ENCODE data around the gene ATG4D. TPM values are rescaled to one million over a fixed set of nuclear protein-coding genes. Genes with fewer than 3 reads are reported as not detected.

Gene ATG4D
- polyA plus RNA-seq, 1 of the 3 experiments (the other 2 are of a cell fraction) = 22.6 TPM

DNA sequence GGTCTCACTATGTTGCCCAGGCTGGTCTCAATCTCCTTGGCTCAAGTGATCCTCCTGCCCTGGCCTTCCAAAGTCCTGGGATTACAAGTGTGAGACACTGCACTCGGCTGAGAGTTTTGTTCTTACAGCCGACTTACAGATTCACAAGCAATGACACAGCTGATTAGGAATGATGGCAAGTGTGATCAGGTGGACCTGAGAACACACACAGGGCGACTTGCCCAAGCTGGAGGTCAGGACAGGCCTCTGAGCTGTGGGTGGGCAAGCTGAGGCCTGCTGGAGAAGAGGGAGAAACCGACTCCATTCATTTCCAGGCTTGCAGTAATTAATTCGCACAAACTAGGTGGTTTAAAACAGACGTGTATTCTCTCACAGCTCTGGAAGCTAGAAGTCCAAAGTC, 8.1 kb upstream of the ATG4D start:
- Histone ChIP-seq H3K4me3 (ENCODE audit: low read depth in 2 of 2, low read length in 1 of 2) (no peak overlapping the region), H2AFZ (ENCODE audit: low read depth) (no peak overlapping the region), H3K9me3 (no peaks in the 10 kb centered on the region), H3F3A (replicated peaks; ENCODE audit: insufficient read depth) (peaks cover 9% of the 10 kb centered on the region), H4K20me1 (ENCODE audit: insufficient read depth) (no peaks in the 10 kb centered on the region), H3K36me3 (replicated peaks in 1 of 2; ENCODE audit: control insufficient read depth in 1 of 2, insufficient read depth in 2 of 2, low read length in 1 of 2) (no peaks in the 10 kb centered on the region), H3K4me1 (ENCODE audit: control insufficient read depth in 1 of 2, insufficient read depth in 2 of 2, low read depth in 1 of 2, low read length in 1 of 2) (no peaks in the 10 kb centered on the region), H3K27ac (ENCODE audit: low read depth in 2 of 2, low read length in 1 of 2) (no peak overlapping the region), H3K9me2 (no peaks in the 10 kb centered on the region), H3K9ac (no peak overlapping the region), H3K79me2 (ENCODE audit: insufficient read depth) (no peaks in the 10 kb centered on the region), H3K4me2 (no peak overlapping the region), H3K27me3 (ENCODE audit: insufficient read depth) (peaks cover 22% of the 10 kb centered on the region; the same call in 1 of the 2 replicates)
- DNase-seq = no peak
- TF ChIP-seq POLR2AphosphoS5 (IDR thresholded peaks at IDR 0.05; ENCODE audit: low read depth, low read length) = no peak
- TF ChIP-seq PBX3 (IDR thresholded peaks at IDR 0.05) = no peak
- CTCF ChIA-PET = interaction anchor here (0.7 to 1.6 kb wide), 4 partner anchors 26 to 1022 kb away, joined by 3 to 5 read pairs (median 3); partner anchors contain the start of gene DNM2
- POLR2A ChIA-PET = interaction anchor here (1.2 kb wide), 1 partner anchor 19 kb away, joined by 3 read pairs; the partner anchor contains the start of gene S1PR5
- WGBS (ENCODE audit: low lambda C conversion rate) = 58% methylated on average over 6 of the region's 6 CpGs

DNA sequence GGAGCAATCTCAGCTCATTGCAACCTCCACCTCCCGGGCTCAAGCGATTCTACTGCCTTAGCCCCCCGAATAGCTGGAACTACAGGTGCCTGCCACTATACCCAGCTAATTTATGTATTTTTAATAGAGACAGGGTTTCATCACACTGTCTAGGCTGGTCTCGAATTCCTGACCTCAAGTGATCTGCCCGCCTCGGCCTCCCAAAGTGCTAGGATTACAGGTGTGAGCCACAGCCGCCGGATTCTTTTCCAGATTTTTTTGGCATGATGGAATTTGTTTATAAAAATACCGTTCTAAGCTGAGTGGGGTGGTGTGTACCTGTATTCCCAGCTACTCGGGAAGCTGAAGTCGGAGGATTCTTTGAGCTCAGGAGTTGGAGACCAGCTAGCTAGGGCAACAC, 6.0 kb upstream of the ATG4D start:
- WGBS (ENCODE audit: low lambda C conversion rate) = 31% methylated on average over 11 of the region's 11 CpGs
- Histone ChIP-seq H3K9me2 (no peaks in the 10 kb centered on the region), H3K36me3 (replicated peaks in 1 of 2; ENCODE audit: control insufficient read depth in 1 of 2, insufficient read depth in 2 of 2, low read length in 1 of 2) (no peaks in the 10 kb centered on the region), H3K4me2 (no peak overlapping the region), H3K9me3 (no peaks in the 10 kb centered on the region), H3K9ac (no peak overlapping the region), H3K4me1 (ENCODE audit: control insufficient read depth in 1 of 2, insufficient read depth in 2 of 2, low read depth in 1 of 2, low read length in 1 of 2) (no peaks in the 10 kb centered on the region), H2AFZ (ENCODE audit: low read depth) (no peak overlapping the region), H3K27me3 (ENCODE audit: insufficient read depth) (peaks cover 26% of the 10 kb centered on the region; the same call in 1 of the 2 replicates), H3F3A (replicated peaks; ENCODE audit: insufficient read depth) (peaks cover 10% of the 10 kb centered on the region), H3K4me3 (ENCODE audit: low read depth in 2 of 2, low read length in 1 of 2) (no peak overlapping the region), H4K20me1 (ENCODE audit: insufficient read depth) (no peaks in the 10 kb centered on the region), H3K79me2 (ENCODE audit: insufficient read depth) (no peaks in the 10 kb centered on the region), H3K27ac (ENCODE audit: low read depth in 2 of 2, low read length in 1 of 2) (no peak overlapping the region)
- DNase-seq = no peak
- CTCF ChIA-PET = no interaction called here
- POLR2A ChIA-PET = no interaction called here
- TF ChIP-seq POLR2AphosphoS5 (IDR thresholded peaks at IDR 0.05; ENCODE audit: low read depth, low read length) (no peak), SMC3 (IDR thresholded peaks at IDR 0.05; ENCODE audit: low read depth, low read length) (no peak), IRF3 (IDR thresholded peaks at IDR 0.05; ENCODE audit: low read depth, low read length) (no peak), RAD21 (IDR thresholded peaks at IDR 0.05; ENCODE audit: low read length) (no peak), EZH2phosphoT487 (IDR thresholded peaks at IDR 0.05; ENCODE audit: borderline replicate concordance, low read depth) (no peak), SIN3A (IDR thresholded peaks at IDR 0.05; ENCODE audit: borderline replicate concordance, low read depth, low read length) (no peak)

Measured in SK-N-SH (cell line).